H1 (cell line): Measurements from ENCODE around the gene MEF2D. TPM values are rescaled to one million over a fixed set of nuclear protein-coding genes. Genes with fewer than 3 reads are reported as not detected.

Experiments used
- CEBPB ChIP-seq: IDR thresholded peaks from 2 replicates; pipeline ENCODE4 v1.6.1; 2012; ENCODE audit warnings: low read depth, low read length
- CTBP2 ChIP-seq: IDR thresholded peaks from 2 replicates; pipeline ENCODE4 v1.7.0; 2011; ENCODE audit warnings: borderline replicate concordance, mild to moderate bottlenecking, moderate library complexity, mixed read lengths, low read length; ENCODE audit not compliant: insufficient read depth, insufficient read length
- EP300 ChIP-seq, 2 experiments: IDR thresholded peaks; 1 replicate in 1 of 2; 2 replicates in 1 of 2; pipeline ENCODE4 v1.6.1; 2011 to 2012; ENCODE audit warnings: low read depth in 2 of 2, low read length in 2 of 2, mild to moderate bottlenecking in 2 of 2, borderline replicate concordance in 1 of 2, inconsistent platforms in 1 of 2, moderate library complexity in 1 of 2
- EZH2 ChIP-seq: fragments of 200-600 bp; sonication (generic); IDR thresholded peaks from 2 replicates; pipeline ENCODE4 v1.7.1; 2012; ENCODE audit warnings: low read depth, mild to moderate bottlenecking, moderate library complexity, low read length, inconsistent platforms; ENCODE audit not compliant: severe bottlenecking
- PHF8 ChIP-seq: fragments of 200-600 bp; sonication (generic); conservative IDR thresholded peaks from 2 replicates; pipeline ENCODE4 v1.7.1; 2012; ENCODE audit warnings: low read depth, mild to moderate bottlenecking, inconsistent platforms, low read length, moderate library complexity
- POLR2A ChIP-seq, 2 experiments: IDR thresholded peaks; 1 replicate in 1 of 2; 2 replicates in 1 of 2; pipeline ENCODE4 v1.6.1; 2011; ENCODE audit warnings: low read depth in 2 of 2, low read length in 2 of 2, mild to moderate bottlenecking in 2 of 2; ENCODE audit errors: control extremely low read depth in 1 of 2
- POLR2AphosphoS5 ChIP-seq: IDR thresholded peaks from 2 replicates; pipeline ENCODE4 v1.6.1; 2011; ENCODE audit warnings: low read depth, low read length
- RNF2 ChIP-seq: fragments of 200-900, 300-1000 bp; sonication (generic); IDR thresholded peaks from 2 replicates; pipeline ENCODE4 v1.7.1; 2016; ENCODE audit warnings: borderline replicate concordance, low read depth, mild to moderate bottlenecking, antibody characterized with exemption, low read length; ENCODE audit not compliant: poor library complexity, severe bottlenecking; ENCODE audit errors: missing control alignments
- polyA plus RNA-seq, 7 experiments: library from polyadenylated mRNA; depleted of rRNA in 3 of 7; stranded (reverse) in 5 of 7; unstranded in 2 of 7; fragments of >200 nt in 5 of 7; fragments of 200-250 nt in 2 of 7; gene quantifications; 1 replicate in 5 of 7; 2 replicates in 1 of 7; 4 replicates in 1 of 7; pipeline versions ENCODE4 v1.2.1 to v1.2.3, GENCODE V29; 2011 to 2013; ENCODE audit warnings: missing spikeins in 2 of 7, mixed read lengths in 2 of 7
- total RNA-seq: library from RNA; stranded (reverse); fragmentation: NEBNext Ultra II Directional; extraction: Animal tissue kit (Norgen Biotek cat#: 25700); gene quantifications from 2 replicates; pipeline ENCODE4 v1.2.1, GENCODE V29; 2021

MEF2D gene
- total and polyA plus RNA-seq, 2 of the 8 experiments (the other 6 are each of a cell fraction or from before 2014, with no cell fraction given) = 17.3 to 20.3 TPM

DNA sequence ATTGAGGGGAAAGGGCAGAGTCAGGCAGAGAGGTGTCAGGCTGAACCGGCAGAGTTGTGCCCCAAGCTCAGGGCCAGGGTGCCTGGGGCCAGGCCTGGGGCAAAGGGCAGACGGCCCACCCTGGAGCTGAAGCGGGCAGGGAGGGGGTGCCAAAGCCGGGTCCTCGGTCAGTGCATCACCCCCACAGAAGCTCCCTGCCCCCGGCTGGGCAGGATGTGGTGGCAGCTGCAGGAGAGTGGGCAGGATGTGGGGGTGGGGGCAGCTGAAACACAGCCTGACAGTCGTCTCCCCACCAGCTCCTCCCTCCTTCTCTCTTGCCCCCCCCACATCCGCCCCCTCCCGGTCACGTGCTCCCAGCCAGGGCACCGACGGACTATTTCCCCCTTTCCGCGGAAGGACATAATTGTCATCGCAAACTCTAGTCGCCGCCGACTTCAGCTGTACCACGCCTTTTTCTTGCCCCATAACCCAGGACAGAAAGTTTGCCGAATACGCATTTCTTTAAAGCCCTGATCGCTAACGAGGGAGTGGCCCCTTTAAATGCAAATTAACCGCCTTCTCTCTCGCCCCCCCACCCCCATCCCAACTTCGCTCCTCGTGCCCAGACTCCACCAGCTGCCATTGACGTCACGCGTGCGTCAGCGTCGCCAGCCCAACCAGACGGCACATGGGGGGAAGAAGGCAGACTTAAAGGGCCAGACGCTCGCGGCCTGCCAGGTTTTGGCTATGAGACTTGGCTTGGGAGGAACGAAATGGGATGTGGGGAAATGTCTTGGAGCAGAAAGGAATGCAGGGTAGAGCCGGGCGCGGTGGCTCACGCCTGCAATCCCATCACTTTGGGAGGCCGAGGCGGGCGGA lies 4.5 kb upstream of the MEF2D start (continued):
- TF ChIP-seq POLR2A (IDR thresholded peaks at IDR 0.05; ENCODE audit: control extremely low read depth in 1 of 2, low read depth in 2 of 2, low read length in 2 of 2) (peak in 1 of 2 experiments; percentile 70; a peak in 2 of 3 replicates), EZH2 (no peak), CEBPB (no peak), RNF2 (no peak), CTBP2 (no peak), PHF8 (0 out of 2 replicates have a peak, but pooled peaks have one; percentile 49), EP300 (IDR thresholded peaks at IDR 0.05; ENCODE audit: borderline replicate concordance in 1 of 2, low read depth in 2 of 2, low read length in 2 of 2) (peak in 1 of 2 experiments; percentile 73; a peak in 1 of 3 replicates), POLR2AphosphoS5 (0 out of 2 replicates have a peak, but pooled peaks have one; percentile 21)
